ENCODE results near the gene WIF1.

Gene WIF1

GRCh38 chr12:65015850-65016249, 105.3 kb downstream of the WIF1 start:
- no peak overlapping the region for H3K4me3 ChIP-seq (ENCODE audit: low read depth, low read length)
- no peaks in the 10 kb centered on the region for H3K36me3 ChIP-seq (ENCODE audit: control insufficient read depth in 2 of 2, insufficient read depth in 1 of 2, low read length in 2 of 2)
- H3K4me1 ChIP-seq (ENCODE audit: control insufficient read depth, insufficient read depth, low read length), result no peaks in the 10 kb centered on the region
- CTCF ChIA-PET, result interaction anchor here (0.7 kb wide), 1 partner anchor 467 kb away, joined by 3 read pairs; no protein-coding TSS in a partner anchor
- no peaks in the 10 kb centered on the region for H3K9me3 ChIP-seq (ENCODE audit: control insufficient read depth, insufficient read depth, low read depth, low read length)
- H3K27ac ChIP-seq (ENCODE audit: extremely low read depth, low read depth, low read length), result no peak overlapping the region
- POLR2A ChIA-PET, result no interaction called here
- TF ChIP-seq ZNF132 (tag by site-specific recombination; IDR thresholded peaks at IDR 0.05; ENCODE audit: borderline replicate concordance) (no peak), ZNF146 (tag by site-specific recombination; IDR thresholded peaks at IDR 0.05) (no peak), ZNF302 (tag by site-specific recombination; IDR thresholded peaks at IDR 0.05; ENCODE audit: low read depth) (no peak), SETDB1 (IDR thresholded peaks at IDR 0.05; ENCODE audit: insufficient read length, low read length) (no peak), ZNF211 (tag by site-specific recombination; IDR thresholded peaks at IDR 0.05; ENCODE audit: low read depth) (no peak), ZNF660 (tag by site-specific recombination; IDR thresholded peaks at IDR 0.05) (no peak), ZNF701 (tag by site-specific recombination; IDR thresholded peaks at IDR 0.05) (no peak), TSHZ1 (tag by site-specific recombination; IDR thresholded peaks at IDR 0.05; ENCODE audit: borderline replicate concordance) (no peak), ZFP41 (tag by site-specific recombination; IDR thresholded peaks at IDR 0.05; ENCODE audit: borderline replicate concordance) (no peak), ZNF311 (tag by site-specific recombination; IDR thresholded peaks at IDR 0.05; ENCODE audit: borderline replicate concordance) (no peak), ZNF544 (tag by site-specific recombination; IDR thresholded peaks at IDR 0.05) (no peak), ZNF169 (tag by site-specific recombination; IDR thresholded peaks at IDR 0.05) (no peak), ZNF133 (tag by site-specific recombination; IDR thresholded peaks at IDR 0.05) (no peak), ZNF398 (tag by site-specific recombination; IDR thresholded peaks at IDR 0.05) (no peak), ZNF629 (tag by site-specific recombination; IDR thresholded peaks at IDR 0.05) (no peak)
- TF ChIP-seq, protein P1, sequence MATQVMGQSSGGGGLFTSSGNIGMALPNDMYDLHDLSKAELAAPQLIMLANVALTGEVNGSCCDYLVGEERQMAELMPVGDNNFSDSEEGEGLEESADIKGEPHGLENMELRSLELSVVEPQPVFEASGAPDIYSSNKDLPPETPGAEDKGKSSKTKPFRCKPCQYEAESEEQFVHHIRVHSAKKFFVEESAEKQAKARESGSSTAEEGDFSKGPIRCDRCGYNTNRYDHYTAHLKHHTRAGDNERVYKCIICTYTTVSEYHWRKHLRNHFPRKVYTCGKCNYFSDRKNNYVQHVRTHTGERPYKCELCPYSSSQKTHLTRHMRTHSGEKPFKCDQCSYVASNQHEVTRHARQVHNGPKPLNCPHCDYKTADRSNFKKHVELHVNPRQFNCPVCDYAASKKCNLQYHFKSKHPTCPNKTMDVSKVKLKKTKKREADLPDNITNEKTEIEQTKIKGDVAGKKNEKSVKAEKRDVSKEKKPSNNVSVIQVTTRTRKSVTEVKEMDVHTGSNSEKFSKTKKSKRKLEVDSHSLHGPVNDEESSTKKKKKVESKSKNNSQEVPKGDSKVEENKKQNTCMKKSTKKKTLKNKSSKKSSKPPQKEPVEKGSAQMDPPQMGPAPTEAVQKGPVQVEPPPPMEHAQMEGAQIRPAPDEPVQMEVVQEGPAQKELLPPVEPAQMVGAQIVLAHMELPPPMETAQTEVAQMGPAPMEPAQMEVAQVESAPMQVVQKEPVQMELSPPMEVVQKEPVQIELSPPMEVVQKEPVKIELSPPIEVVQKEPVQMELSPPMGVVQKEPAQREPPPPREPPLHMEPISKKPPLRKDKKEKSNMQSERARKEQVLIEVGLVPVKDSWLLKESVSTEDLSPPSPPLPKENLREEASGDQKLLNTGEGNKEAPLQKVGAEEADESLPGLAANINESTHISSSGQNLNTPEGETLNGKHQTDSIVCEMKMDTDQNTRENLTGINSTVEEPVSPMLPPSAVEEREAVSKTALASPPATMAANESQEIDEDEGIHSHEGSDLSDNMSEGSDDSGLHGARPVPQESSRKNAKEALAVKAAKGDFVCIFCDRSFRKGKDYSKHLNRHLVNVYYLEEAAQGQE (tag by site-specific recombination; IDR thresholded peaks at IDR 0.05), result no peak
- TF ChIP-seq, protein P2, sequence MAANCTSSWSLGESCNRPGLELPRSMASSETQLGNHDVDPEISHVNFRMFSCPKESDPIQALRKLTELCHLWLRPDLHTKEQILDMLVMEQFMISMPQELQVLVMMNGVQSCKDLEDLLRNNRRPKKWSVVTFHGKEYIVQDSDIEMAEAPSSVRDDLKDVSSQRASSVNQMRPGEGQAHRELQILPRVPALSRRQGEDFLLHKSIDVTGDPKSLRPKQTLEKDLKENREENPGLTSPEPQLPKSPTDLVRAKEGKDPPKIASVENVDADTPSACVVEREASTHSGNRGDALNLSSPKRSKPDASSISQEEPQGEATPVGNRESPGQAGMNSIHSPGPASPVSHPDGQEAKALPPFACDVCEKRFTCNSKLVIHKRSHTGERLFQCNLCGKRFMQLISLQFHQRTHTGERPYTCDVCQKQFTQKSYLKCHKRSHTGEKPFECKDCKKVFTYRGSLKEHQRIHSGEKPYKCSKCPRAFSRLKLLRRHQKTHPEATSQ (tag by site-specific recombination; IDR thresholded peaks at IDR 0.05), result no peak
- TF ChIP-seq, protein P3, sequence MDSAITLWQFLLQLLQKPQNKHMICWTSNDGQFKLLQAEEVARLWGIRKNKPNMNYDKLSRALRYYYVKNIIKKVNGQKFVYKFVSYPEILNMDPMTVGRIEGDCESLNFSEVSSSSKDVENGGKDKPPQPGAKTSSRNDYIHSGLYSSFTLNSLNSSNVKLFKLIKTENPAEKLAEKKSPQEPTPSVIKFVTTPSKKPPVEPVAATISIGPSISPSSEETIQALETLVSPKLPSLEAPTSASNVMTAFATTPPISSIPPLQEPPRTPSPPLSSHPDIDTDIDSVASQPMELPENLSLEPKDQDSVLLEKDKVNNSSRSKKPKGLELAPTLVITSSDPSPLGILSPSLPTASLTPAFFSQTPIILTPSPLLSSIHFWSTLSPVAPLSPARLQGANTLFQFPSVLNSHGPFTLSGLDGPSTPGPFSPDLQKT (IDR thresholded peaks at IDR 0.05; ENCODE audit: borderline replicate concordance, low read depth, low read length), result no peak

Measured in HEK293 (cell line).